NOMO-1 treated with DMSO at 0.1 percent for 48 hours (cell line): ENCODE data around the gene AEN.
"Not testable (repeated sequence)": the region's sequence is repeated elsewhere in the genome, so short reads cannot be mapped to it uniquely, and the experiment has no call there.

Experiments
- DNase-seq: peaks from one replicate; lab custom pipeline; 2025; ENCODE audit not compliant: unreplicated experiment; lab: John Stamatoyannopoulos, UW

Gene AEN

DNA sequence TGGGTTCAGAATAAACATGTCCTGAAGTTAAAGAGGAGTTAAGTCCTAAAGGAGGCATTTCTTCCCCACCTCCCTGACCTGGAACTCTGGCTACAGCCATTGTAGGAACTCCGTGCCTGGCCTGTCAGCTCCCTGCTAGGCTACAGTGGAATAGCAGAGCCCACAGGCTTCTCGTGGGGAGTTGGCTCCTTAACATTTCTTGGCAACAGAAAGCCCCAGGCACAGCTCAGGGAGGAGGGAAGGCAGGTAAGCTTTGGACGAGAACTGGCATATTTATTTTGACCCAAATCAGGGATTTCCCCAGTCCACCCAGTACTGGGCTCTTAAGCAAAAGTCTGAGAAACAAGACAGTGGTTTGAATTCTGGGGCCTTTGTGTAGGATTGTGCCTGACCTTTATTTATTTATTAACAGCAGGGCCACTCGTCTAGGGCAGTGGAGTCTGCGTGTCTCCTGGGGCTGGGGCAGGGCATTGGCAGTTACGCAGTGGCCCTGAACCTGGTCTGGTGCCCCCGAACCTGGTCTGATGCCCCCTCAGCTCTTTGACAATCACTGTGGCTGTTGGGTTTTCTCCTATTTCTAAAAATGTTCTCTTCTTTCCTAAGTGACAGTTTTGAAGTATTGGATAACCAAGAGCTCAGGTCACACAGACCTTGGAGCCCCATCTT, 9.8 kb downstream of the AEN start:
- DNase-seq, result no peak

DNA sequence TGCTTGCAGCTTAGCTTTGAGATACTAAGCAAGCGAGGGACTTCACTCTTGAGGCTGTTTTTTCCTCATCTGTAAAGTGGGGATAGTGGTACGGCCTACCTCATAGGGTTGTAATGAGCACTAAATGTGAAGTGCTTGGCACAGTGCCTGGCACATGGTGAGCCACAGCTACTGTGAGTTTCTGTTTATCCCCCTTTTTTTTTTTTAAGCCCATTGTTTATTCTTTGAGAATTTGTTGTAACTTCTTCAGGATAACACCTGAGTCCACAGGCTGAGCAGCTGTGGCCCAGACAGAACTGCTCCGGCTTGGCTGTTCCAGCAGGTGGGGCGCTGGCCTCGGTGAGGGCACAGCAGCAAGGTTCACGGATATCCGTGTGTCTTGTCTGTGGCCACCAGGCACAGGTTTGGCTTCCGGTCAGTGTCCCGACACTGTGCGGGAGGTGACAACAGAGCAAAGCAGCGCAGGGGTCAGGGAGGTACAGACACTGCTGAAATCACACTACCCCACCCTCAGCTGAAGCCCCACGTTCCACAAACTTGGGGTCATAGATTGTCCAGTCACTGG, 10.4 kb downstream of the AEN start:
- DNase-seq, result no peak

- peak; percentile 55 for DNase-seq
Measured at GRCh38 chr15:88632797-88633196, 11.7 kb downstream of the AEN start.

GRCh38 chr15:88634449-88634848, 13.3 kb downstream of the AEN start:
- no peak for DNase-seq

DNA sequence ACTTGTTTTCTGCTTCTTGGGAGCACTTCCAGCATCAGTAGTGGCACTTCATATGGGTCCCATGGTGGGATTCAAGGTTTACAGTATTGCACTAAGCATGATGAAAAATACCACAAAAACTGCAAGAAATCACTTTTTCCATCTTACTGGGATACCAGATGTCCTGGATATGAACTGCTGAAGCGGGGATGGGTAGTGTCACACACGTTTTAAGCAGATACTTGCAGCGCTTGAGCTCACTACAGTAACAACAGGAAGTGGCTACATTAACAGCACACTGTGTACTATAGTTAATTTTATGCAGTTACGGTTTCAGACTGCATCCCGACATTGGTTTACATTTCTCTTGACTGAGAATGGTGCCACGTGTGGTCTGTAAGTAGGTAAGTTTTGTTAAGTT, 14.2 kb downstream of the AEN start:
- DNase-seq, result no peak

DNA sequence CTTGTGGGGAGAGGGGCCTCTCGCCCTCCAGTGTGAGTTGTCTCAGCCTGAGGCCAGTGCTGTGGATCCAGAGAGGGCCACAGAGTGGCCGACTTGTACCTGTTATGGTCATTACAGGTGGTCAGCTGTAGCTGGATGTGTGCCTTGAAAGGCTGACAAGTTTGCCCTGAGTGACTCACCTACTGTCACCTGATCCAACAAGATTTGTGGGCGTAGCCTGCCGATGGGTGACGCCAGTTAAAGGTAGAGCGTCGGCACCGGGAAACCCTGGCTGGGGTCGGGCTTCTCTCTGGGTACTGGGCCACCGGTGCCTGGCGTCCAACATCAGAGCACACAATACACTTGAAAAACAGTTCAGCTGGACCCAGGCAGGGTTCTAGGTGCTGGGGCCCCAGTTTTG, 14.9 kb downstream of the AEN start:
- DNase-seq, result no peak

- DNase-seq, result no peak
Measured at GRCh38 chr15:88636654-88637053, 15.5 kb downstream of the AEN start.

GRCh38 chr15:88637436-88637835, 16.3 kb downstream of the AEN start:
- DNase-seq, result no peak

DNA sequence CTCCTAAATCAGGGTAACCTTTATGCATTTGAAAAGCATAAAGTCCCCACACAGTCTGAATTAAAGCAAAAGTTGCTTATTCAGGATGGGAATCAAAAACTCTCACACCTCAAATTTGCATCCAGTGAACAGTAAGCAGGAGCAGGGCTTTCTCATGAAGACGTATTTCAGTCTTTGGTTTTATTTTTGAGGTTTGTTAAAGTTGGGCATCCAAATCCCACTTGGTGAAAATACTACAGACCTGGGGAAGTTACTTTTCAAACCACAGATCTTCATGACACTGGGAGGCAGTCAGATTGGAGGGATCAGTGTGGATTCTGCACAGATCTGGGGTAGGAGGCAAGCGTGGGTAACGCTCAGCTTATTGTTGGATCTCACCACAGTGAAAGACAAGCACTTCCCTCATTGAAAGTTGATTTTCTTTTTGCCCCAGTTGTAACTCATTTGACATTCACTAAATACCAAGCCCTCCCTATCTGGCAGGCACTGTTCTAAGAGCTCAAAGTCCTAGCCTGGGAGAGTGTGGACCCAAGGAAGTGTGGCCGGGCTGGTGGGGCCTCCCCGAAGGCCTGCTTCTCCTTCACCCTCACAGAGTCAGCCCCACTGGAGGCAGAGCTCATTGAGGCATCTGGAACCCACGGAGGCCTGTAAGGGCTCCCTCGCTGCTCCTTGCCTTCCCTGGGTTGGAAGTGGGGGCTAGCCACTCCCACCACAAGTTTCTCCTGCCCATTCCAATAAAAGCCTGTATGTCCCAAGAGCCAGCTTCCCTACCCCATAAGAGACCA, 16.9 kb downstream of the AEN start:
- no peak for DNase-seq

- peak; percentile 97 for DNase-seq
Measured at GRCh38 chr15:88638626-88639372, 17.7 kb downstream of the AEN start, which contains the start of gene ISG20. TSS of gene ISG20 (plus strand) at chr15:88639016. CDS start at chr15:88639367, 351 bp downstream.

- no peak for DNase-seq
Measured at GRCh38 chr15:88641959-88642452, 20.9 kb downstream of the AEN start.

DNA sequence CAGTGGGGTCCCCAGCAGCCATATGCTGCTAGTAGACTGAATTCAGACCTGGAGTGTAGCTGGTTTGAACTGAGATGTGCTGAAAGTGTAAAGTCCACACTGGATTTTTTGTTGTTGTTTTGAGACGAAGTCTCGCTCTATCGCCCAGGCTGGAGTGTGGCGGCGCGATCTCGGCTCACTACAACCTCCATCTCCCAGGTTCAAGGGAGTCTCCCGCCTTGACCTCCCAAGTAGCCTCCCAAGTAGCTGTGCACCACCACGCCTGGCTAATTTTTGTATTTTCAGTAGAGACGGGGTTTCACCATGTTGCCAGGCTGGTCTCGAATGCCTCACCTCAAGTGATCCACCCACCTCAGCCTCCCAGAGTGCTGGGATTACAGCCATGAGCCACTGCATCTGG, 21.4 kb downstream of the AEN start:
- not testable (repeated sequence) for DNase-seq

DNA sequence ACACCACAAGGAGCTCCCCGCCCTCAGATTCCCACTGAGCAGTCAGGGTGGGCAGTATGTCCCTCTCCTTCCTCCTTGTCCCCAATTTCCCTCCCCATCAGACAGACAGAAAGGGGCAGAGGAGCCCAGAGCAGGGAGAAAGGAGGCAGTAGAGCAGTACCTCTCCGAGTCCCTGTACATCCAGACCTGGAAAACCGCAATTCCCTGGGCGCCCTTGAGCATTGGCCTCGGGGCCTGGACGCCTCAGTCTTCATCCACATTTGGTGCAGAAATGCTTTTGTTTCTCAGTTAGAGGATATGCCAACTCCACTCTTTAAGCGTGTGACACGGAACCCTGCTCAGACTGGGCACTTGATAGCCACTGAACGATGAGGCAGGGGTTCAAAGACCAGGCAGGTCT, 23.6 kb downstream of the AEN start:
- DNase-seq, result no peak

- DNase-seq, result no peak
Measured at GRCh38 chr15:88645171-88646087, 24.3 kb downstream of the AEN start.

- DNase-seq, result no peak
Measured at GRCh38 chr15:88646088-88646405, 24.9 kb downstream of the AEN start.

- no peak for DNase-seq
Measured at GRCh38 chr15:88646951-88647350, 25.8 kb downstream of the AEN start.

- DNase-seq, result no peak
Measured at GRCh38 chr15:88647351-88648105, 26.4 kb downstream of the AEN start.

DNA sequence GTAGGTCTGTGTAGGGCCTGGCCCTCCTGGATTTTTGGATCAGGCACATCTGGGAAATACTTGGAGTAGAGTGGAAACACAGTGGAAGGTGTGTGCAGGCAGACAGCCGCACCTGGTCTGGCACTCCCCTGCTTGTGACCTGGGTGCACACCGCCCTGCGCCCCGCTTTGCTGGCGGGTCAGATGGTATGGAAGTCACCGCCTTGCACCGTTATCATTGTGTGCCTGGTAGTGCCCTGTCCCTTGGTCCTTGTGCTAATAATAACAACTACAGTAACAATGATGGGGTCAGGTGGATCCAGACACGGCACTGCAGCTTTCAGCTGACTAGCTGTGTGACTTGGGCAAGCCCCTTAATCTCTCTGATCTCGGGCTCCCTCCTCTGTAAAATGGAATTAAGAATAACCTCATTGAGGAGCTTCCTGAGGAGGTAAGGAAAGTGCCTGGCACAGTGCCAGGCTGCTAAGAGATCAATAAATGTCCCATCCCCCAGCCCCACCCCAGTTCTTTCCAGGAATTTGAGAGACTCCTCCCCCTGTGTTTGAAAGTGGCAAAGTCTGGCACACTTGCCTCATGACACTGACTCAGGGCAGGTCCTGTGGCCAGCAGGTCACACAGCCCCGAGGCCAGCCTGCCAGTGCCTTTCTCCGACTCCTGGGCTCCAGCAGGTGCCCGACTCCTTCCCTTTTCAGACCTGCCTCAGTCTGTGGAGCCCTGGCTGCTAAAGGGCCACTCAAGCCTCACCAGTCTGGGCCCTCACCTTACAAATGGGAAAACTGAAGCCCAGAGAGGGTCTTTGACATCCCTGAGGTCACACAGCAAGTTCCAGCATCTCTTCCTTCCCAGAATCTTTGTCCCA, 27.4 kb downstream of the AEN start:
- no peak for DNase-seq

DNA sequence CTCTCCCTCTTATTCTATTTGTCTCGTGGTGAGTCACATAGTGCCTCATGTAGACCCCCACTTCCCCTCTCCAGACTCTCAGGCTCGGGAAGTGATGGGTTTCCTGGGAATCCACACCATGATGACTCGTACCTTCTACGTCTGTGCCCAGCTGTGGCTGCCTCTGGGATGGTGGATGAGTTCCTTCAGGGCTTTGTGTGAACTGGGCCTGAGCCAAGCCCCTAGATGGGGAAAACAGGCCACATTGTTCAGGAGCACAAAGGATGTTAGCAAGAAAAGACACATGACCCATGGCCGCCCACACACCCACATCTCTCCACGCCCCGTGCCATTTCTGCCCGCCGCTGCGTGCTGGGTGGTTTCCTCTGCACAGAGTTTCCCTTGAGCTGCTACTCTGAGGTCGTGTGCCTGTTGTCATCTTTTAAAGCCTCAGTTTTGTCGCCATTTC, 28.2 kb downstream of the AEN start:
- no peak for DNase-seq
